HG02981 (cell line): ENCODE measurements around the gene KRT10.

Experiments
- ATAC-seq: cut with Tn5 transposase; IDR thresholded peaks from one replicate; pipeline ENCODE4 v1.9.1; 2021; ENCODE audit warnings: mild to moderate bottlenecking, moderate library complexity; ENCODE audit not compliant: unreplicated experiment

Gene KRT10

GRCh38 chr17:40809721-40810421, 12.5 kb downstream of the KRT10 start:
- no peak for ATAC-seq

DNA sequence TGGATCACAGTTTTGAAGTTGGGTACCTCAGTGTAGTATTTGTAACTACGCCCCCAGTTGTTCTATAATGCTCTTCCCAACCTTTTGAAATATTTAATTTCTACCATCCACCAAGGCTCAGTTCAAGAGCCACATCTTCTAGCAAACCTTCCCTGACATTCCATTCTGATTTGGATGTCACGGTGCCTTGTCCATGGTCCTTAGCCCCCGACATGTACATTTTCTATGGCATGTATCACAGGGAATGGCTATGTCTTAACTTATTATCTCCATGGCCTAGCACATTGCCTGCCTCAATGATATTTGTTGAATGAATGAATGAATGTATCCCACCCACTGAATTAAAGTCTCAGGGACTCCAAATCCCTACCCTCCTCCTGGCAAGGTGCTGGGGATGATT, 16.3 kb downstream of the KRT10 start:
- no peak for ATAC-seq

DNA sequence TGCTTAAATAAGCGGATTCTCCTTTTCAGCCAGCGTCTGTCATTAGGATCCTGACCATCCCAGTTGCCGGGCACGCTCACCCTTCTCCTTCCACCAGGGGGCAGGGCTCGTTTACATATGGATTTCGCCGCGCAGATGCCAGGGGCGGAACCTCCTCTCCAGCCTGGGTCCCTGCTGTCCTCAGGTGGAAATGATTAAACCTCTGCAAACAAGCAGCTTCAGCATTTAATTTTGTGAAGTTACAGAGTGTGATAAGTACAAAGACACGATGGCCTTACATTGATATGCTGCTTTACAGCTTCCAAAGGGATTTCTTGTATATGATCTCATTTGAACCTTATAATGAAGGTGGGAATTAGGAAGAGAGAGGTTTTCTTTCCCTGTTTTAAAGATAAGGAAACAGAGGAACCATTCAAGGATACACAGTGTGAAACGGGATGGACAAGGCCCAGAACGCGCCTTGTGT, 18.8 kb downstream of the KRT10 start:
- ATAC-seq: no peak

DNA sequence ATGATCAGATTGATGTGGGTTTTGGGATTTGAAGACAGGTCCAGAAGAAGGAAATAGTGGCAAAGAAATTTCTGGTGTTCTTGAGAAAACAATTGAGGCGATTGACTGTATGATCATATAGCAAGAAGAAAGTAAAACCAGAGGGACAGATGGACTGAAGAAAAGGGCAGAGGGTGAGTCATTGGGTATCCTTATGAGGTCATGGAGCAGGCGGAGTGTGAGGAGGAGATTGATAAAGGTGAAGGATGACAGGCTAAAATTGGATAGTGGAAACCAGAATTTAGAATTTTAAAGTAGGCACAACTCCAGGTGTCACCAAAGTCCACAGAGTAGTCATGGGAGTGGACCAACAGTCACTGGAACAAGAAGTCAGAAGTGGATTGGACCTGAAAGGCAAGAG, 21.3 kb downstream of the KRT10 start:
- ATAC-seq: no peak

GRCh38 chr17:40800381-40800780, 22.0 kb downstream of the KRT10 start:
- no peak for ATAC-seq

DNA sequence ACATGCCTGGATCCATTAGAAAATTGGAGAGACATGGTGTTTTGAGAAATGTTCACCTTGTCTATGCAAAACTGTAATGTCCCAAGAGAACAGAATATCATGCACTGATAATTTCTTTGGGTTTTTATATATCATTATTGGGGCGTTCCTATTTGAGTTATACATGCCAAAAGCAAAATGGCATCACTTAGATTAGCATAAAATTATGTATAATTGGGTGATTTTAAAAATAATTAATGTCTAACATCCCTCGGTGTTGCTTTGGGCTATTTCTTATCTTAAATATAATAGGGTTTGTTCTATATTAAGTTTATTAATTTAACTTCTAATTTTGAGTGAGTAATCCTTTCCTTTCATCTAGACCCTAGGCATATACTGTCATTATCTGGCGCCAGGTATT, 22.6 kb downstream of the KRT10 start, which contains the start of gene KRT28:
Gene KRT28 (minus strand): TSS at position 101 of the 400 bp plus-strand sequence. CDS start 66 bp downstream, at position 35.
- ATAC-seq: no peak

GRCh38 chr17:40796846-40797245, 25.6 kb downstream of the KRT10 start:
- no peak for ATAC-seq

DNA sequence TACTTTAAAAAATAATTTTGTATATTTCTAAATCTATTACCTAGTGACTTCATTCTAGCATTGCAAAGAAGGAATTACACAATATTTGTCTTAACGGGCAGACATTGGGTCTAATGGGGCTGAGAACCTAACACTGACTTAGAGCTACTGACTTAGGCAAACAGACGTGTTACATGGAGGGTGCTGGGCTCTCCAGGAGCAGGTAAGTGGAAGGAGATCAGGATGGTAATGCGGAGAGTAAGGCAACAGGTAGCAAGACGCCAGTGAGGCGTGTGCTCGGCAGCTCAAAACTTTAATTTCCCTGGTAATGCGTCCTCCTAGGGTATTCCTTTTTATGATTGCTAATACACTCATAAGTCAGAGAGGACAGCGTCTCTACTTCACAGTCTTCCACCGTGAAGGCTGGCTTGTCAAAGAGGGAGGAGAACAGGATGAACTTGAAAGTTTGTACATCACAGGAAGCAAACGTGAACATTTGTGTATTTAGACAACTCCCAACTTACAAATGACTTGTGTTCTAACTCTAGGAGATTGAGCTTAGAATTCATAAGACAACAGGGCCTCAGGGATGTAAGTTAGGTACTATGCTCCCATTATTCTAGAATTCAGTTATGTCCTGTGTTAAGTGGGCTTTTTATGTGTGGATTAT, 27.3 kb downstream of the KRT10 start:
- no peak for ATAC-seq

GRCh38 chr17:40794466-40794865, 27.9 kb downstream of the KRT10 start:
- ATAC-seq: no peak

GRCh38 chr17:40793832-40794231, 28.6 kb downstream of the KRT10 start:
- ATAC-seq: no peak

GRCh38 chr17:40791787-40792436, 30.5 kb downstream of the KRT10 start:
- no peak for ATAC-seq

GRCh38 chr17:40791111-40791510, 31.3 kb downstream of the KRT10 start:
- ATAC-seq: no peak

DNA sequence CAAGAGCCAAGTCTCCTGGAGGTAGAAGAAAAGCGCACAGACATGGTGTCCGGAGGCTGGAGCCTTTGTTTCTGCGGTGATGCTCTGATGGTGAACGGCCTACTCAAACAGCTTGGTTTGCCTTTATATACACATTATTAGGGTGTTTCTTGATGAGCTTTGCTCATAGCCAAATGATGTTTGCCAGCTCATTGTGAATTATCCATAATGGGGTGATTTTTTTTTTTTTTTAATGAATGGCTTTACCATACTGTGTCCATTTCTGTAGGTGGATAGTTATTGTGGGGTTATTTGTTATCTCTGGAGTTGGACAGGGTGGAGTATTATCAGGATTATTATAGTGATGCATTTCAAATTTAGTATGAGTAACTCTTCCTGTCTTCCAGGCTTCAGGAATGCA, 40.0 kb downstream of the KRT10 start, which contains the start of gene KRT27:
Gene KRT27 (minus strand): TSS at position 101 of the 400 bp plus-strand sequence. CDS start 57 bp downstream, at position 44.
- no peak for ATAC-seq

GRCh38 chr17:40779181-40779909, 43.1 kb downstream of the KRT10 start:
- ATAC-seq: no peak

DNA sequence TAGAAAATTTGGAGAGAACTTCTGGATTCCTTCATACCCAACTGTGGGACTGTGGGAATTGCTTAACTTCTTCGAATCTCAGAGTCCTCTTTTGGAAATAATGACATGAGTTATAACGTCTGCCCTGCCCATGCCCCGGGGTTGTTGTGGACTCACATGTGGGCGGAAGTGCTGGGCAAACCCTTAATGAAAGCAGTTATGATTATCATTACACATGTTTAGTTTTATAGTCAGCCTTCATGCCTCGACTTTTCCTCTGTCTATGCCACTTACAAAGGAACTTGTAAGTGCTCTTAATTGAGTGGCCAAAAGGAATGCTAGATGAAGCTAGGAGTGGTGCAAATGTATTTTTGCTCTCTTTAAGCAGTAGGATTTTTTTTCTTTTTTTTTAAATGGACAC, 44.0 kb downstream of the KRT10 start:
- ATAC-seq: no peak

DNA sequence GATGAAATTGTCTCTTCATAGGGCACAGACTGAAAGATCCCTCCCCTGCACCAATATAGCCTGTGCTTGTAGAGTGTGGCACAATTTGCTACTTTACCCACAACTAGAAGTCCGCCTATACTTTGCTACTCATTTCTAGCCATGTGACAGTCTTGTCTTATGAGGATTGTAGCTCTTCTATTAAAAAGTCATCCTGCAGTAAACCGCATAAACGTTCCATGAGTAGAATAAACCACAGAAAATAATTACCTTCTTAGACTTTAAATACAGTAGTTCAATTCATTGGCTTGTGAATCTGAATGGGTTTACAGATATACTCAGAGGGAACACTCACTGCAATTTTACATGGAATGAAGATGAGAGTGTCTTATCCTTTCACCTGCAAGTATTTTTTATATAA, 44.4 kb downstream of the KRT10 start:
- ATAC-seq: no peak

DNA sequence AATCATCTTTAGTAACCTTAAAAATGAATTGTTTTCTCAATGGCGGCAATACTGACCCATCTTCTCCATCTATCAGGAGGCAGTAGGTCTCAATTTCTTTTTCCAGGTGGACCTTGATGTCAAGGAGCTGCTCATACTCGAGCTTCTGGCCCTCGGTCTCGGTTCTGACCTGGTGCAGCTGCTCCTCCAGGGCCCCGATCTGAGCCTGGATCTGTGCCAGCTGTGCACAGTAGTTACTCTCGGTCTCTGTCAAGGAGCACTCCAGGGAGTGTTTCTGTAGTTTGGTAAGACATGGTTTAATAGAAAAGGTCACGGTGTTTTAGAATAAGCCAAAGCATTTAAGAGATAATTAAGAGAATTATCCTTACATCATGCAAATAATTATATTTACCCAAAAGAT, 45.0 kb downstream of the KRT10 start:
- ATAC-seq: no peak

GRCh38 chr17:40775945-40776344, 46.5 kb downstream of the KRT10 start:
- ATAC-seq: no peak

- no peak for ATAC-seq
These were observed 50.3 kb downstream of the KRT10 start, which contains the start of gene KRT26 for GRCh38 chr17:40772101-40772500. TSS of gene KRT26 (minus strand) at chr17:40772201. CDS start at chr17:40772113, 88 bp downstream.
